Keratinocyte (primary cell): ENCODE data around the gene AIMP1. TPM values are rescaled to one million over a fixed set of nuclear protein-coding genes. Genes with fewer than 3 reads are reported as not detected.

Experiments
- DNase-seq: peaks from one replicate; pipeline ENCODE4 v3.0.0-alpha.2; 2011; ENCODE audit warnings: low read depth, missing footprints, low spot score
- FAIRE-seq: peaks from 2 replicates; lab custom pipeline; 2011; peaks lifted over from hg19 to GRCh38; lab: Jason Lieb, UNC
- H2AFZ ChIP-seq: 2 replicates; pipeline ENCODE4 v1.6.0; 2012; ENCODE audit warnings: low read length, control low read depth, inconsistent platforms; ENCODE audit not compliant: control insufficient read depth
- H3K27ac ChIP-seq: 2 replicates; pipeline ENCODE4 v1.5.1; 2011; ENCODE audit warnings: low read length; ENCODE audit not compliant: control insufficient read depth, insufficient read depth
- H3K27me3 ChIP-seq: 3 replicates; pipeline ENCODE4 v1.6.0; 2011; ENCODE audit warnings: low read length; ENCODE audit not compliant: control insufficient read depth, insufficient read depth; ENCODE audit errors: extremely low read depth
- H3K36me3 ChIP-seq, 2 experiments: 2 replicates in 1 of 2; 3 replicates in 1 of 2; pipeline ENCODE4 v1.5.1; 2011; ENCODE audit warnings: low read length in 2 of 2, mild to moderate bottlenecking in 1 of 2; ENCODE audit not compliant: control insufficient read depth in 2 of 2, insufficient read depth in 2 of 2; ENCODE audit errors: extremely low read depth in 1 of 2
- H3K4me1 ChIP-seq: 3 replicates; pipeline ENCODE4 v1.5.1; 2011; ENCODE audit warnings: low read length; ENCODE audit not compliant: control insufficient read depth, insufficient read depth; ENCODE audit errors: extremely low read depth
- H3K4me2 ChIP-seq: 3 replicates; pipeline ENCODE4 v1.6.0; 2011; ENCODE audit warnings: low read depth, low read length; ENCODE audit not compliant: control insufficient read depth, insufficient read depth; ENCODE audit errors: extremely low read depth
- H3K4me3 ChIP-seq, 3 experiments: fragments of 200-600 bp in 1 of 3; sonication (generic) in 1 of 3; 2 replicates in 2 of 3; 3 replicates in 1 of 3; pipeline ENCODE4 v1.5.1; 2011 to 2016; ENCODE audit warnings: low read length in 3 of 3, mild to moderate bottlenecking in 3 of 3, control low read depth in 2 of 3, inconsistent platforms in 1 of 3, low read depth in 1 of 3, mixed read lengths in 1 of 3, mixed run types in 1 of 3, moderate library complexity in 1 of 3; ENCODE audit not compliant: control insufficient read depth in 2 of 3, insufficient read depth in 2 of 3; ENCODE audit errors: extremely low read depth in 1 of 3
- H3K79me2 ChIP-seq: 2 replicates; pipeline ENCODE4 v1.6.0; 2012; ENCODE audit warnings: low read length; ENCODE audit not compliant: control insufficient read depth, insufficient read depth
- H3K9ac ChIP-seq: 3 replicates; pipeline ENCODE4 v1.6.0; 2011; ENCODE audit warnings: low read length; ENCODE audit not compliant: control insufficient read depth, insufficient read depth; ENCODE audit errors: extremely low read depth
- H3K9me1 ChIP-seq: 3 replicates; pipeline ENCODE4 v1.6.0; 2011; ENCODE audit warnings: low read length; ENCODE audit not compliant: control insufficient read depth, insufficient read depth; ENCODE audit errors: extremely low read depth
- H3K9me3 ChIP-seq: 2 replicates; pipeline ENCODE4 v1.5.1; 2012; ENCODE audit warnings: low read depth, low read length; ENCODE audit not compliant: control insufficient read depth
- H4K20me1 ChIP-seq: 3 replicates; pipeline ENCODE4 v1.6.0; 2011; ENCODE audit warnings: low read length; ENCODE audit not compliant: control insufficient read depth, insufficient read depth; ENCODE audit errors: extremely low read depth
- EZH2 ChIP-seq: IDR thresholded peaks from one replicate; pipeline ENCODE4 v1.6.1; 2012; ENCODE audit warnings: inconsistent platforms, mild to moderate bottlenecking, low read length, moderate library complexity
- dilution Hi-C: fragments of 300-500 bp; cut with MboI; formaldehyde crosslinking; loops from one replicate; pipeline ENCODE4 v1.7.0; 2020; ENCODE audit warnings: low sequenced_read_pairs; ENCODE audit not compliant: extremely low pct_ligation_motif_present
- polyA plus RNA-seq, 5 experiments: library from polyadenylated mRNA; depleted of rRNA in 3 of 5; stranded (reverse) in 3 of 5; stranded (forward) in 1 of 5; unstranded in 1 of 5; fragments of >200 nt; gene quantifications; 1 replicate in 1 of 5; 2 replicates in 3 of 5; 3 replicates in 1 of 5; pipeline versions ENCODE4 v1.2.1 to v1.2.3, GENCODE V29; 2011 to 2012; ENCODE audit warnings: missing spikeins in 2 of 5, low read depth in 1 of 5, low replicate concordance in 1 of 5
- TF ChIP-seq, protein P1 (sequence below), 3 experiments: IDR thresholded peaks in 1 of 3; conservative IDR thresholded peaks in 1 of 3; optimal IDR thresholded peaks in 1 of 3; 2 replicates in 2 of 3; 3 replicates in 1 of 3; pipeline versions ENCODE3 to v1.5.1; 2011; ENCODE audit warnings: low read length in 3 of 3, mild to moderate bottlenecking in 3 of 3, moderate library complexity in 2 of 3, control low read depth in 1 of 3, inconsistent platforms in 1 of 3; ENCODE audit not compliant: insufficient read depth in 2 of 3; ENCODE audit errors: extremely low read depth in 1 of 3

The AIMP1 gene
- polyA plus RNA-seq, 1 donor (not counting 4 experiments of a cell fraction or from before 2014, with no cell fraction given), result 52.9 TPM

DNA sequence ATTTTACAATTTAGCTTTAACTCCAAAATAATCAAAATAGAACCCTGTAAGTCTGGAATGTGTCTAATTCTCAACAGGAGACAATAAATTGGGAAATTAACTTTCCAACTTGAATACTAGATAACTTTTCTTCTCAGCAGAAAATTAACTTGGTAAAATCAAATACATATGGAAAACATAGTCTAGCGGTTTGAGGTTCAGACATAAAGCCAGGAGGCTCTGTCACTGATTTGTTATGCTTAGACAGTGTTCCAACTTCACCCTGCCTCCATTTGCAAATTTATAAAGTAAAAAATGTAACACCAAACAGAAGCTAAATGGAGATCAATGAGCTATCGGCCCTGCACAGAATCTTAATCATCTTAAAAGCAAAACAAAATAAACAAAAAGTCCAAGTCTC lies 46.6 kb upstream of the AIMP1 start:
- FAIRE-seq, result no peak
- no peaks in the 10 kb centered on the region for H4K20me1 ChIP-seq
- TF ChIP-seq, protein P1, sequence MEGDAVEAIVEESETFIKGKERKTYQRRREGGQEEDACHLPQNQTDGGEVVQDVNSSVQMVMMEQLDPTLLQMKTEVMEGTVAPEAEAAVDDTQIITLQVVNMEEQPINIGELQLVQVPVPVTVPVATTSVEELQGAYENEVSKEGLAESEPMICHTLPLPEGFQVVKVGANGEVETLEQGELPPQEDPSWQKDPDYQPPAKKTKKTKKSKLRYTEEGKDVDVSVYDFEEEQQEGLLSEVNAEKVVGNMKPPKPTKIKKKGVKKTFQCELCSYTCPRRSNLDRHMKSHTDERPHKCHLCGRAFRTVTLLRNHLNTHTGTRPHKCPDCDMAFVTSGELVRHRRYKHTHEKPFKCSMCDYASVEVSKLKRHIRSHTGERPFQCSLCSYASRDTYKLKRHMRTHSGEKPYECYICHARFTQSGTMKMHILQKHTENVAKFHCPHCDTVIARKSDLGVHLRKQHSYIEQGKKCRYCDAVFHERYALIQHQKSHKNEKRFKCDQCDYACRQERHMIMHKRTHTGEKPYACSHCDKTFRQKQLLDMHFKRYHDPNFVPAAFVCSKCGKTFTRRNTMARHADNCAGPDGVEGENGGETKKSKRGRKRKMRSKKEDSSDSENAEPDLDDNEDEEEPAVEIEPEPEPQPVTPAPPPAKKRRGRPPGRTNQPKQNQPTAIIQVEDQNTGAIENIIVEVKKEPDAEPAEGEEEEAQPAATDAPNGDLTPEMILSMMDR (optimal IDR thresholded peaks at IDR 0.05 in 1 of 3, IDR thresholded peaks at IDR 0.05 in 1 of 3, conservative IDR thresholded peaks at IDR 0.05 in 1 of 3; ENCODE audit: extremely low read depth in 1 of 3, insufficient read depth in 2 of 3, low read length in 3 of 3), result no peak
- TF ChIP-seq EZH2, result no peak
- H3K79me2 ChIP-seq, result no peaks in the 10 kb centered on the region
- no peak overlapping the region for H3K9ac ChIP-seq
- H3K4me2 ChIP-seq, result no peak overlapping the region
- no peaks in the 10 kb centered on the region for H3K9me1 ChIP-seq
- DNase-seq, result no peak
- H3K27me3 ChIP-seq, result no peaks in the 10 kb centered on the region
- no peaks in the 10 kb centered on the region for H3K9me3 ChIP-seq
- no peak overlapping the region for H2AFZ ChIP-seq
- no peaks in the 10 kb centered on the region for H3K36me3 ChIP-seq
- dilution Hi-C loops, result no loop called here
- H3K4me1 ChIP-seq, result no peaks in the 10 kb centered on the region
- no peak overlapping the region for H3K4me3 ChIP-seq
- no peak overlapping the region for H3K27ac ChIP-seq

GRCh38 chr4:106270736-106271135 lies 45.6 kb upstream of the AIMP1 start:
- H3K9me1 ChIP-seq, result no peaks in the 10 kb centered on the region
- H3K9ac ChIP-seq, result no peak overlapping the region
- no peaks in the 10 kb centered on the region for H3K4me1 ChIP-seq
- H3K9me3 ChIP-seq, result no peaks in the 10 kb centered on the region
- H2AFZ ChIP-seq, result no peak overlapping the region
- no peaks in the 10 kb centered on the region for H3K79me2 ChIP-seq
- FAIRE-seq, result no peak
- H4K20me1 ChIP-seq, result no peaks in the 10 kb centered on the region
- H3K4me2 ChIP-seq, result no peak overlapping the region
- dilution Hi-C loops, result no loop called here
- TF ChIP-seq, protein P1 (optimal IDR thresholded peaks at IDR 0.05 in 1 of 3, IDR thresholded peaks at IDR 0.05 in 1 of 3, conservative IDR thresholded peaks at IDR 0.05 in 1 of 3; ENCODE audit: extremely low read depth in 1 of 3, insufficient read depth in 2 of 3, low read length in 3 of 3), result no peak
- TF ChIP-seq EZH2, result no peak
- DNase-seq, result no peak
- no peaks in the 10 kb centered on the region for H3K36me3 ChIP-seq
- H3K27ac ChIP-seq, result no peak overlapping the region
- H3K27me3 ChIP-seq, result no peaks in the 10 kb centered on the region
- no peak overlapping the region for H3K4me3 ChIP-seq
